Neuron (in vitro differentiated cells): ENCODE measurements around the gene DISC1.
"Not testable (repeated sequence)": the region's sequence is repeated elsewhere in the genome, so short reads cannot be mapped to it uniquely, and the experiment has no call there.

ENCODE experiments used
- H2AFZ ChIP-seq: one replicate; pipeline ENCODE4 v1.6.1; 2013; ENCODE audit warnings: low read depth, mild to moderate bottlenecking, inconsistent platforms, low read length, moderate library complexity
- H3K27me3 ChIP-seq: one replicate; pipeline ENCODE4 v1.6.1; 2013; ENCODE audit warnings: low read length; ENCODE audit not compliant: insufficient read depth
- H3K36me3 ChIP-seq: one replicate; pipeline ENCODE4 v1.6.1; 2013; ENCODE audit warnings: low read length; ENCODE audit not compliant: insufficient read depth
- H3K4me1 ChIP-seq: one replicate; pipeline ENCODE4 v1.6.1; 2013; ENCODE audit warnings: low read length; ENCODE audit not compliant: insufficient read depth
- H3K4me3 ChIP-seq: 2 replicates; pipeline ENCODE4 v1.5.1; 2013; ENCODE audit warnings: mild to moderate bottlenecking, low read length, moderate library complexity
- H3K9me3 ChIP-seq: one replicate; pipeline ENCODE4 v1.6.1; 2013; ENCODE audit warnings: low read length

DISC1 gene

GRCh38 chr1:231957359-231957758 lies 330.8 kb downstream of the DISC1 start:
- H3K36me3 ChIP-seq, result no peaks in the 10 kb centered on the region
- H3K4me1 ChIP-seq, result no peaks in the 10 kb centered on the region
- no peak overlapping the region for H3K4me3 ChIP-seq
- no peak overlapping the region for H2AFZ ChIP-seq
- H3K27me3 ChIP-seq, result no peaks in the 10 kb centered on the region
- no peaks in the 10 kb centered on the region for H3K9me3 ChIP-seq

GRCh38 chr1:231958448-231958847 lies 331.9 kb downstream of the DISC1 start:
- Histone ChIP-seq H3K36me3 (no peaks in the 10 kb centered on the region), H3K9me3 (no peaks in the 10 kb centered on the region), H3K27me3 (no peaks in the 10 kb centered on the region), H3K4me1 (no peaks in the 10 kb centered on the region), H2AFZ (no peak overlapping the region), H3K4me3 (no peak overlapping the region)

- Histone ChIP-seq H2AFZ (no peak overlapping the region), H3K36me3 (no peaks in the 10 kb centered on the region), H3K9me3 (no peaks in the 10 kb centered on the region), H3K4me3 (no peak overlapping the region), H3K27me3 (no peaks in the 10 kb centered on the region), H3K4me1 (peaks cover 3% of the 10 kb centered on the region)
Measured at GRCh38 chr1:231959225-231959884, 332.8 kb downstream of the DISC1 start.

- not testable (repeated sequence) for H3K9me3 ChIP-seq, H3K36me3 ChIP-seq, H3K4me3 ChIP-seq, H3K27me3 ChIP-seq, H3K4me1 ChIP-seq, H2AFZ ChIP-seq
Measured at GRCh38 chr1:231961801-231962200, 335.2 kb downstream of the DISC1 start.

- no peaks in the 10 kb centered on the region for H3K27me3 ChIP-seq
- peaks cover 7% of the 10 kb centered on the region for H3K4me1 ChIP-seq
- no peak overlapping the region for H3K4me3 ChIP-seq
- H3K9me3 ChIP-seq, result no peaks in the 10 kb centered on the region
- no peak overlapping the region for H2AFZ ChIP-seq
- no peaks in the 10 kb centered on the region for H3K36me3 ChIP-seq
Measured at GRCh38 chr1:231962636-231963035, 336.0 kb downstream of the DISC1 start.

GRCh38 chr1:231964241-231964640 lies 337.7 kb downstream of the DISC1 start:
- Histone ChIP-seq H3K27me3 (no peaks in the 10 kb centered on the region), H3K36me3 (no peaks in the 10 kb centered on the region), H2AFZ (no peak overlapping the region), H3K4me1 (peaks cover 7% of the 10 kb centered on the region), H3K4me3 (no peak overlapping the region), H3K9me3 (no peaks in the 10 kb centered on the region)

GRCh38 chr1:231964961-231965360 lies 338.4 kb downstream of the DISC1 start:
- Histone ChIP-seq H3K27me3 (no peaks in the 10 kb centered on the region), H3K4me1 (peaks cover 7% of the 10 kb centered on the region), H3K4me3 (no peak overlapping the region), H3K36me3 (no peaks in the 10 kb centered on the region), H2AFZ (no peak overlapping the region), H3K9me3 (no peaks in the 10 kb centered on the region)

- Histone ChIP-seq H3K9me3 (no peaks in the 10 kb centered on the region), H3K36me3 (no peaks in the 10 kb centered on the region), H3K27me3 (no peaks in the 10 kb centered on the region), H3K4me1 (peaks cover 7% of the 10 kb centered on the region), H3K4me3 (no peak overlapping the region), H2AFZ (no peak overlapping the region)
Measured at GRCh38 chr1:231965615-231966014, 339.0 kb downstream of the DISC1 start.

- Histone ChIP-seq H3K4me1 (peaks cover 9% of the 10 kb centered on the region), H2AFZ (no peak overlapping the region), H3K9me3 (no peaks in the 10 kb centered on the region), H3K27me3 (no peaks in the 10 kb centered on the region), H3K4me3 (no peak overlapping the region), H3K36me3 (no peaks in the 10 kb centered on the region)
Measured at GRCh38 chr1:231966983-231967382, 340.4 kb downstream of the DISC1 start.

GRCh38 chr1:231969076-231969475 lies 342.5 kb downstream of the DISC1 start:
- Histone ChIP-seq H3K36me3 (no peaks in the 10 kb centered on the region), H3K27me3 (no peaks in the 10 kb centered on the region), H3K9me3 (no peaks in the 10 kb centered on the region), H3K4me3 (no peak overlapping the region), H3K4me1 (peaks cover 8% of the 10 kb centered on the region), H2AFZ (no peak overlapping the region)

GRCh38 chr1:231969761-231970160 lies 343.2 kb downstream of the DISC1 start:
- H3K36me3 ChIP-seq, result not testable (repeated sequence)

GRCh38 chr1:231970684-231971083 lies 344.1 kb downstream of the DISC1 start:
- Histone ChIP-seq H3K27me3 (no peaks in the 10 kb centered on the region), H3K4me3 (no peak overlapping the region), H3K36me3 (no peaks in the 10 kb centered on the region), H3K9me3 (no peaks in the 10 kb centered on the region), H3K4me1 (peaks cover 2% of the 10 kb centered on the region), H2AFZ (no peak overlapping the region)

More at GRCh38 chr1:231969761-231970160, 343.2 kb downstream of the DISC1 start:
- H3K9me3 ChIP-seq, H2AFZ ChIP-seq, H3K4me3 ChIP-seq, H3K27me3 ChIP-seq, H3K4me1 ChIP-seq: not testable (repeated sequence)

GRCh38 chr1:231971397-231972110 lies 345.0 kb downstream of the DISC1 start:
- Histone ChIP-seq H3K36me3 (no peaks in the 10 kb centered on the region), H3K9me3 (no peaks in the 10 kb centered on the region), H3K4me3 (no peak overlapping the region), H2AFZ (no peak overlapping the region), H3K4me1 (peaks cover 2% of the 10 kb centered on the region), H3K27me3 (no peaks in the 10 kb centered on the region)

GRCh38 chr1:231972111-231972445 lies 345.5 kb downstream of the DISC1 start:
- H3K36me3 ChIP-seq, result no peaks in the 10 kb centered on the region
- H3K27me3 ChIP-seq, result no peaks in the 10 kb centered on the region
- H3K4me3 ChIP-seq, result no peak overlapping the region
- peaks cover under 1% of the 10 kb centered on the region for H3K9me3 ChIP-seq
- peaks cover 2% of the 10 kb centered on the region for H3K4me1 ChIP-seq
- H2AFZ ChIP-seq, result no peak overlapping the region
